Measurements from ENCODE around the gene PKNOX2. TPM values are rescaled to one million over a fixed set of nuclear protein-coding genes. Genes with fewer than 3 reads are reported as not detected.
A peak's percentile ranks its signal among the peaks of the same experiment; 100 is the strongest.

Gene PKNOX2
- total RNA-seq, 2 experiments from 2014 or later, result not detected

GRCh38 chr11:125124618-125124992 is 39.9 kb upstream of the PKNOX2 start:
- CTCF ChIA-PET (ENCODE audit: unreplicated experiment), result interaction anchor here (0.9 to 3.3 kb wide), 4 partner anchors 12 to 52 kb away, joined by 3 to 20 read pairs (median 4); partner anchors contain the start of gene TMEM218
- POLR2A ChIA-PET, result interaction anchor here (0.6 to 1.9 kb wide), 12 partner anchors 9 to 1948 kb away, joined by 3 to 19 read pairs (median 4); partner anchors contain the start of genes CCDC15 and TMEM218
- H2AFZ ChIP-seq (ENCODE audit: low read length), result peak overlapping the region; percentile 99
- peak overlapping the region; percentile 13; the same call in 1 of the 2 replicates for H3K4me2 ChIP-seq (ENCODE audit: low read length)
- H3K36me3 ChIP-seq (ENCODE audit: insufficient read depth, low read length), result no peaks in the 10 kb centered on the region
- TF ChIP-seq EZH2phosphoT487 (IDR thresholded peaks at IDR 0.05; ENCODE audit: borderline replicate concordance, low read depth, low read length), result no peak
- TF ChIP-seq CTCF (conservative IDR thresholded peaks at IDR 0.05; ENCODE audit: low read length), result no peak
- no peaks in the 10 kb centered on the region for H3K79me2 ChIP-seq (ENCODE audit: insufficient read depth, low read depth, low read length)
- peaks cover 8% of the 10 kb centered on the region; the same call in 1 of the 2 replicates for H3K9me3 ChIP-seq (ENCODE audit: low read length)
- no TSS peak for BruUV-seq (replicated peaks)
- H3K27ac ChIP-seq (ENCODE audit: low read depth, low read length, poor library complexity, severe bottlenecking), result no peak overlapping the region
- DNase-seq (ENCODE audit: low spot score), result no peak
- peaks cover 4% of the 10 kb centered on the region for H3K4me1 ChIP-seq (ENCODE audit: insufficient read depth, low read length, poor library complexity, severe bottlenecking)
- H3K9me2 ChIP-seq (ENCODE audit: insufficient read depth, low read length), result no peaks in the 10 kb centered on the region
- no peak overlapping the region for H3K4me3 ChIP-seq (ENCODE audit: low read depth, low read length, poor library complexity, severe bottlenecking)
- intact Hi-C loops (cut with micrococcal nuclease; ENCODE audit: unreplicated experiment), result no loop called here
- H4K20me1 ChIP-seq (ENCODE audit: insufficient read depth, low read length), result no peaks in the 10 kb centered on the region

- peaks cover 5% of the 10 kb centered on the region; the same call in 1 of the 2 replicates for H3K9me3 ChIP-seq (ENCODE audit: low read length)
- peaks cover 4% of the 10 kb centered on the region for H3K4me1 ChIP-seq (ENCODE audit: insufficient read depth, low read length, poor library complexity, severe bottlenecking)
- no peak overlapping the region for H3K27ac ChIP-seq (ENCODE audit: low read depth, low read length, poor library complexity, severe bottlenecking)
- POLR2A ChIA-PET, result no interaction called here
- no peaks in the 10 kb centered on the region for H3K79me2 ChIP-seq (ENCODE audit: insufficient read depth, low read depth, low read length)
- no peak for TF ChIP-seq CTCF (conservative IDR thresholded peaks at IDR 0.05; ENCODE audit: low read length)
- no peak for TF ChIP-seq EZH2phosphoT487 (IDR thresholded peaks at IDR 0.05; ENCODE audit: borderline replicate concordance, low read depth, low read length)
- no peaks in the 10 kb centered on the region for H3K9me2 ChIP-seq (ENCODE audit: insufficient read depth, low read length)
- CTCF ChIA-PET (ENCODE audit: unreplicated experiment), result no interaction called here
- H3K36me3 ChIP-seq (ENCODE audit: insufficient read depth, low read length), result no peaks in the 10 kb centered on the region
- intact Hi-C loops (cut with micrococcal nuclease; ENCODE audit: unreplicated experiment), result no loop called here
- BruUV-seq (replicated peaks), result no TSS peak
- H3K4me3 ChIP-seq (ENCODE audit: low read depth, low read length, poor library complexity, severe bottlenecking), result no peak overlapping the region
- no peak overlapping the region for H3K4me2 ChIP-seq (ENCODE audit: low read length)
- H2AFZ ChIP-seq (ENCODE audit: low read length), result no peak overlapping the region
- DNase-seq (ENCODE audit: low spot score), result no peak
- no peaks in the 10 kb centered on the region for H4K20me1 ChIP-seq (ENCODE audit: insufficient read depth, low read length)
Observed at GRCh38 chr11:125128450-125128849, 36.1 kb upstream of the PKNOX2 start.

- no peak overlapping the region for H3K4me2 ChIP-seq (ENCODE audit: low read length)
- H3K27ac ChIP-seq (ENCODE audit: low read depth, low read length, poor library complexity, severe bottlenecking), result no peak overlapping the region
- DNase-seq (ENCODE audit: low spot score), result no peak
- no peaks in the 10 kb centered on the region for H3K36me3 ChIP-seq (ENCODE audit: insufficient read depth, low read length)
- TF ChIP-seq CTCF (conservative IDR thresholded peaks at IDR 0.05; ENCODE audit: low read length), result no peak
- no peak for TF ChIP-seq EZH2phosphoT487 (IDR thresholded peaks at IDR 0.05; ENCODE audit: borderline replicate concordance, low read depth, low read length)
- CTCF ChIA-PET (ENCODE audit: unreplicated experiment), result interaction anchor here (0.7 kb wide), 1 partner anchor 12 kb away, joined by 4 read pairs; no protein-coding TSS in a partner anchor
- POLR2A ChIA-PET, result no interaction called here
- H3K9me2 ChIP-seq (ENCODE audit: insufficient read depth, low read length), result no peaks in the 10 kb centered on the region
- no peak overlapping the region for H3K4me3 ChIP-seq (ENCODE audit: low read depth, low read length, poor library complexity, severe bottlenecking)
- H3K79me2 ChIP-seq (ENCODE audit: insufficient read depth, low read depth, low read length), result no peaks in the 10 kb centered on the region
- H2AFZ ChIP-seq (ENCODE audit: low read length), result no peak overlapping the region
- no peaks in the 10 kb centered on the region for H4K20me1 ChIP-seq (ENCODE audit: insufficient read depth, low read length)
- no peaks in the 10 kb centered on the region for H3K9me3 ChIP-seq (ENCODE audit: low read length)
- intact Hi-C loops (cut with micrococcal nuclease; ENCODE audit: unreplicated experiment), result no loop called here
- no peaks in the 10 kb centered on the region for H3K4me1 ChIP-seq (ENCODE audit: insufficient read depth, low read length, poor library complexity, severe bottlenecking)
- BruUV-seq (replicated peaks), result no TSS peak
Observed at GRCh38 chr11:125129316-125129993, 35.1 kb upstream of the PKNOX2 start.

Measured in OCI-LY7 (cell line).